Measurements from ENCODE around the gene SCP2.

The SCP2 gene

DNA sequence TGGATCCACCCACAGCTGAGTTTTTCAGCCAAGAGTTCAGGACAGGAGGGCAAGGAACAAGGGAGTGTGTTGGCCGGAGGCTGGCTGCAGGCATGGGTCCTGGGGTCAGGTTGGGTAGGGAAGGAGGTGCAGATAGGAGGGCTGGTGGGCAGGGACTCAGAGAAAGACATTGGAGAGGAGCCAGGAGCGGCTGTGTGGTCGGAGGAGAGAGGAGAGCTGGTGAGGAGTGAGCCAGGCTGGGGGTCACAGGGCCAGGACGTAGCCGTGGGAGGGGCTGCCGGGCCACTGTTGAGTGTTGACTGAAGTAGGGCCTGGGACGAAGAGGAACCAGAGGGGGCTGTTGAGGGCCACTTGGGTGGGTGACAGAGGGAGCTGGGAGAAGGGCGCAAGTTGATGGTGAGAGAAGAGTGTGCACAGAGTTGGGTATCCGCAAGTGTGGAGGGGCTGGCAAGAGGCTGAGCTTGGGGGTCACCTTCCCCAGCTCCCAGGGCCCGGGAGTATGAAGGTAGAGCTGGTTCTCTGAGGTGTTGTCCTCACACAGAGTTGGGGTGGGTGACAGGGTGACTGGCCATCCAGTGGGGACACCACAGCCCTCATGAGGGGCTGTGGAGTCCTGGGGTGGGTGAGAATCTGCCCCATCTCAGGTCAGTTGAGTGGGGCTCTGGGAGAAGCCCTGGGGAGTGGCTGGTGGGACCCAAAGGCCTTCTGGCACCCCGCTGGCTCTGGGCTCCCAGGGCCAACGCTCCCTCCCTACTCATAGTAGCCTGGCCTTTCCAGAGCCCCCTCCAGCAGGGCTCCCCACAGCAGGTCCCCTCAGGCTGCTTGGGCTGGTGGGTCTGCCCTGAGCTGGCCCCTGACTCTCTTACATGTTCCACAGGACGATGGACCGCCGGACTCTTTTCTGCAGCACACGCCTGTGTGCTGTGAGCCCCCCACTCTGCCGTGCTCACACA, 156.8 kb downstream of the SCP2 start:
- Histone ChIP-seq H3K4me3 (ENCODE audit: severe bottlenecking) (no peak overlapping the region), H3K36me3 (ENCODE audit: low read depth) (no peaks in the 10 kb centered on the region), H3K9me3 (ENCODE audit: severe bottlenecking) (no peaks in the 10 kb centered on the region), H3K4me1 (ENCODE audit: insufficient read depth, poor library complexity, severe bottlenecking) (no peaks in the 10 kb centered on the region), H3K27me3 (ENCODE audit: insufficient read depth, poor library complexity, severe bottlenecking) (no peaks in the 10 kb centered on the region), H3K27ac (ENCODE audit: poor library complexity, severe bottlenecking) (no peak overlapping the region)
- no peak for ATAC-seq (ENCODE audit: low read depth)
- TF ChIP-seq, protein P1, sequence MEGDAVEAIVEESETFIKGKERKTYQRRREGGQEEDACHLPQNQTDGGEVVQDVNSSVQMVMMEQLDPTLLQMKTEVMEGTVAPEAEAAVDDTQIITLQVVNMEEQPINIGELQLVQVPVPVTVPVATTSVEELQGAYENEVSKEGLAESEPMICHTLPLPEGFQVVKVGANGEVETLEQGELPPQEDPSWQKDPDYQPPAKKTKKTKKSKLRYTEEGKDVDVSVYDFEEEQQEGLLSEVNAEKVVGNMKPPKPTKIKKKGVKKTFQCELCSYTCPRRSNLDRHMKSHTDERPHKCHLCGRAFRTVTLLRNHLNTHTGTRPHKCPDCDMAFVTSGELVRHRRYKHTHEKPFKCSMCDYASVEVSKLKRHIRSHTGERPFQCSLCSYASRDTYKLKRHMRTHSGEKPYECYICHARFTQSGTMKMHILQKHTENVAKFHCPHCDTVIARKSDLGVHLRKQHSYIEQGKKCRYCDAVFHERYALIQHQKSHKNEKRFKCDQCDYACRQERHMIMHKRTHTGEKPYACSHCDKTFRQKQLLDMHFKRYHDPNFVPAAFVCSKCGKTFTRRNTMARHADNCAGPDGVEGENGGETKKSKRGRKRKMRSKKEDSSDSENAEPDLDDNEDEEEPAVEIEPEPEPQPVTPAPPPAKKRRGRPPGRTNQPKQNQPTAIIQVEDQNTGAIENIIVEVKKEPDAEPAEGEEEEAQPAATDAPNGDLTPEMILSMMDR (IDR thresholded peaks at IDR 0.05; ENCODE audit: poor library complexity, severe bottlenecking) = no peak
- DNase-seq (ENCODE audit: low spot score) = no peak

DNA sequence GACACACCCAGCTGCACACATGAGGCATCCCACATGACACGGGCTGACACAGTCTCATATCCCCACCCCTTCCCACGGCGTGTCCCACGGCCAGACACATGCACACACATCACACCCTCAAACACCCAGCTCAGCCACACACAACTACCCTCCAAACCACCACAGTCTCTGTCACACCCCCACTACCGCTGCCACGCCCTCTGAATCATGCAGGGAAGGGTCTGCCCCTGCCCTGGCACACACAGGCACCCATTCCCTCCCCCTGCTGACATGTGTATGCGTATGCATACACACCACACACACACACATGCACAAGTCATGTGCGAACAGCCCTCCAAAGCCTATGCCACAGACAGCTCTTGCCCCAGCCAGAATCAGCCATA, 157.5 kb downstream of the SCP2 start:
- no peaks in the 10 kb centered on the region for H3K9me3 ChIP-seq (ENCODE audit: severe bottlenecking)
- TF ChIP-seq, protein P1 (IDR thresholded peaks at IDR 0.05; ENCODE audit: poor library complexity, severe bottlenecking) = no peak
- no peaks in the 10 kb centered on the region for H3K27me3 ChIP-seq (ENCODE audit: insufficient read depth, poor library complexity, severe bottlenecking)
- DNase-seq (ENCODE audit: low spot score) = no peak
- H3K27ac ChIP-seq (ENCODE audit: poor library complexity, severe bottlenecking) = no peak overlapping the region
- no peaks in the 10 kb centered on the region for H3K4me1 ChIP-seq (ENCODE audit: insufficient read depth, poor library complexity, severe bottlenecking)
- H3K4me3 ChIP-seq (ENCODE audit: severe bottlenecking) = no peak overlapping the region
- ATAC-seq (ENCODE audit: low read depth) = no peak
- no peaks in the 10 kb centered on the region for H3K36me3 ChIP-seq (ENCODE audit: low read depth)

DNA sequence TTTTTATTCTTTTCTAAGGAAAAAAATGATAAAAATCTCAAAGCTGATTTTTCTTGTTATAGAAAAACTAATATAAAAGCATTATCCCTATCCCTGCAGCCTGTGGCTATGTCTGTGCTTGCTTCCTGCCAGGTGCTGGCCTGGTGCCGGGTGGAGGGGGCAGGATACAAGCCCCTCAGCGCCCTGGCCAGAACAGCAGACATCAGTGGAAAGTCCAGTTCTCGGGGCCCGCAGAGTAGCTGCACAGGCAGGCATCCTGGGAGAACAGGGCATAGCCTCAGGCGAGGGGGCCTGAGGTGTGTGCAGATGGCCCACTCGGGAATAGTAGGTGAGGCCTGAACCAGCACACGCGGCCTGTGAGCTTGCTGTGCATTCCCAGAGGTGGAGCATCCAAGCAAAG, 158.3 kb downstream of the SCP2 start:
- no peaks in the 10 kb centered on the region for H3K36me3 ChIP-seq (ENCODE audit: low read depth)
- ATAC-seq (ENCODE audit: low read depth) (no peak), DNase-seq (ENCODE audit: low spot score) (no peak)
- TF ChIP-seq, protein P1 (IDR thresholded peaks at IDR 0.05; ENCODE audit: poor library complexity, severe bottlenecking) = no peak
- no peaks in the 10 kb centered on the region for H3K4me1 ChIP-seq (ENCODE audit: insufficient read depth, poor library complexity, severe bottlenecking)
- H3K27ac ChIP-seq (ENCODE audit: poor library complexity, severe bottlenecking) = no peak overlapping the region
- H3K9me3 ChIP-seq (ENCODE audit: severe bottlenecking) = no peaks in the 10 kb centered on the region
- H3K27me3 ChIP-seq (ENCODE audit: insufficient read depth, poor library complexity, severe bottlenecking) = no peaks in the 10 kb centered on the region
- no peak overlapping the region for H3K4me3 ChIP-seq (ENCODE audit: severe bottlenecking)

DNA sequence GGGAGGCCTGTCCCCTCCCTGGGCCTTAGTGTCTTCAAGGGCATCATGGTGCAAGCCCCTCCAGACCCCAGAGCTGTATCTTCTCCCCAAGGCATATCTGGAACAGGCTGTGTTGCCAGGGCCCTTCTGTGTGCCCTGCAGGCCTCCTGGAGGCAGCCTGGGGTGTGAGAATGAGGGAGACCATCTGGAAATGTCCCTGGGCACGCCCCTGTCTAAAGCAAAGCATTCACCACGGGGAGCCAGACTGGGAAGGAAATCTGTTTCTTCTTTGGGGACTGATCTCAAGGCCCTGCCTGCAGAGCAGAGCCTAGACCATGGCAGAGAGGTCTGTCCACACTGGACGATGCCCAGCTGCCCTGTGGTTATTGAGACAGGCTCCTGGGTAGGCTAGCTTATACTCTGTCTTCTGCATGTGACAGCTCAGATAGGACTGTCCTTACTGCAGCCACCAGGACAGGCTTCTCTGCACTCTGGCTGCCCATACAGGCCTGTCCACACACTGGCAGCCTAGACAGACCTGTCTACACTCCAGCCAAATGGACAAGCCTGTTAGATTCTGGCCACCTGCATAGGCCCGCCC, 159.5 kb downstream of the SCP2 start:
- ATAC-seq (ENCODE audit: low read depth) = no peak
- no peak for DNase-seq (ENCODE audit: low spot score)

More for the DNA sequence above, 159.5 kb downstream of the SCP2 start:
- Histone ChIP-seq H3K4me1 (ENCODE audit: insufficient read depth, poor library complexity, severe bottlenecking) (no peaks in the 10 kb centered on the region), H3K27ac (ENCODE audit: poor library complexity, severe bottlenecking) (no peak overlapping the region), H3K27me3 (ENCODE audit: insufficient read depth, poor library complexity, severe bottlenecking) (no peaks in the 10 kb centered on the region), H3K36me3 (ENCODE audit: low read depth) (no peaks in the 10 kb centered on the region), H3K9me3 (ENCODE audit: severe bottlenecking) (no peaks in the 10 kb centered on the region), H3K4me3 (ENCODE audit: severe bottlenecking) (no peak overlapping the region)
- TF ChIP-seq, protein P1 (IDR thresholded peaks at IDR 0.05; ENCODE audit: poor library complexity, severe bottlenecking) = no peak

Measured in RWPE2 (cell line).